NOMO-1 treated with dmso at 0.1 percent for 144 hours (cell line): ENCODE data around the gene SLC36A3.
"Not testable (repeated sequence)": the region's sequence is repeated elsewhere in the genome, so short reads cannot be mapped to it uniquely, and the experiment has no call there.

Experiments used
- DNase-seq: peaks from one replicate; lab custom pipeline; 2025; ENCODE audit not compliant: unreplicated experiment; lab: John Stamatoyannopoulos, UW

SLC36A3 gene

DNA sequence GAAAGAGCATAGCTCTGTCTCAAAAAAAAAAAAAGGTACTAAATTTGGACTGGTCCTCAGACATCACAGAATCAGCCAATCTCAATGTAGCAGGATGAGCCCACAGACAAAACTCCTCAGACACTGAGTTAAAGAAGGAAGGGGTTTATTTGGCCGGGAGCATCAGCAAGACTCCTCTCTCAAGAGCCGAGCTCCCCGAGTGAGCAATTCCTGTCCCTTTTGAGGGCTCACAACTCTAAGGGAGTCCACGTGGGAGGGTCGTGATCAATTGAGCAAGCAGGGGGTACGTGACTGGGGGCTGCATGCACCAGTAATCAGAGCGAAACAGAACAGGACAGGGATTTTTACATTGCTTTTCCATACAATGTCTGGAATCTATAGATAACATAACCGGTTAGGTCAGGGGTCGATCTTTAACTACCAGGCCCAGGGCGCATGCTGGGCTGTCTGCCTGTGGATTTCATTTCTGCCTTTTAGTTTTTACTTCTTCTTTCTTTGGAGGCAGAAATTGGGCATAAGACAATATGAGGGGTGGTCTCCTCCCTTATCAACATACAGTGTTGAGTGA is 63.2 kb downstream of the SLC36A3 start:
- DNase-seq = not testable (repeated sequence)

DNA sequence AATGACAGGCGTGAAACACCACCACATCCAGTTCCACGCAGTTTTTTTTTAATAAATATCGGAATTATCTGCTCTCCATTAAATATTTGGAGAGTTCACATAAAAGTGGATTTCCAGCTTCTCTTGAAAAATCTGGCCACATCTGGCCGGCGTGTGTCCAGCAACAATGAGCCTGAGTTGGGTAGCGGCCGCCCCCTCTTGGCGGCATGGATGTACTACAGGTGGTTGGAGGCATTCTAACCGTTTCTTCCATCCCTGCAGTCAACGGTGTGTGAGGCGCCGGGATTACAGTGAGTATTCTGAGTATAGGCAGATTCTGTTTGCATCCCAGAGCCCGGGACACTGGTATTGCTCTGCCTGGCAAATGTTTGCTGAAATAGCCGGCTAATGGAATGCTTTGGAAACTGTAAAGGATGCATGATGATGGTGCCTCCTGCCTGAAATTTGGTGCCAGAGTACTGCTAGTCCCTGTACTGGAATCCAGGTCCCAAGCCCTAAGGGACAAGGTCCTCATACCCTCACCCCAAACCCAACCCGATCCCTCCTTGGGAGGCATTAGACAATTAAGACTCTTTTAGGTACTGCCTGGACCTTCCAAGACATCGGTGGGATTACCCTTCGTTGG is 64.2 kb downstream of the SLC36A3 start:
- DNase-seq = peak; percentile 14

DNA sequence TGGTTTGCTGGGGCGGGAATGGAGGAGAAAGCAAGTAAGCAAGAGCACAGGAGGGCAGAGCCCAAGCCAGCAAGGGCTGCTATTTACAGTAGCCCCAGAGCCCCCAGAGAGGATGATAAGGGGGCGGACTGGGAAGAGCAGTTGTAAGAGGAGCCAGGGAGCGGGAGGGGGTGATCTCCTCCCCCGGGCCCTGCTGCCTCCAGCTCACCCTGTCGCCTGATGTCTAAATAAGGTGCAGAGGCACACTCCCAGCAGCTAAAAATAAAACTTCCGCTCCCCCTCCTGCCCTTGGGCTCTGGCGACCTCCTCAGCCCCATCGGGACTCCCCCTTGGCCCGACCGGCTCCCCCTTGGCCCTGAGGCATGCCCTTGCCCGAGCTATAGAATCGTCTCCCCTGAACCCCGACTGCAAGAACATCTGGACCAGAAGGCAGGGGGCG is 65.2 kb downstream of the SLC36A3 start:
- DNase-seq = no peak

DNA sequence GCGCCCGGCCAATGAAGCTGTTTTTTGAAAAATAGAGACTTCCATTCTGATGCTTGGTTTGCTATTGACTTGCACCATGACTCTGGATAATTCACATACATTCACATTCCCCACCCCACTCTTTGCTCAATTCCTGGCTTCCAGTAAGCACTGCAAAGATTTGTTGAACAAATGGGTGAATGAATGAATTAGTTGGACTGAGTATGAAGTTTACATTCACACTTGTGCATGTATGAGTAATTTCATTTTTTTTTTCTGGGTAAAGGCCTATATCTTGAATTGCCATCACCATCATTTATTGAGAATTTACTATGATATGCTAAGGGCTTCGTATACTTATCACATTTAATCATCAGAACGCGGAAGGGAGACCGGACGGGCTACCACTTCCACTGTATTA is 65.9 kb downstream of the SLC36A3 start:
- no peak for DNase-seq

DNA sequence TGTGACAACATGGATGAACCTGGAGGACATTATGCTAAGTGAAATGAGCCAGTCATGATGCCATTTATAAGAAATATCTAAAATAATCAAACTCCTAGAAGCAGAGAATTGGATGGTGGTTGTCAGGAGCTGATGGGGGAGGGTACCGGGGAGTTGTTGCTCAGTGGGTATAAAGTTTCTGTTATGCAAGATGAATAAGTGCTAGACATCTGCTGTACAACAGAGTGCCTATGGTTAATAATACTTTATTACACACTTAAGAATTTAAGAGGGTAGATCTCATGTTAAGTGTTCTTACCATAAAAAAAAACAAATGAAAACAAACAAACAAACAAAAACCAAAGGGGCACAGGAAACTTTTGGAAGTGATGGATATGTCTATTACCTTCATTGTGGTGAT is 66.7 kb downstream of the SLC36A3 start:
- DNase-seq = no peak

DNA sequence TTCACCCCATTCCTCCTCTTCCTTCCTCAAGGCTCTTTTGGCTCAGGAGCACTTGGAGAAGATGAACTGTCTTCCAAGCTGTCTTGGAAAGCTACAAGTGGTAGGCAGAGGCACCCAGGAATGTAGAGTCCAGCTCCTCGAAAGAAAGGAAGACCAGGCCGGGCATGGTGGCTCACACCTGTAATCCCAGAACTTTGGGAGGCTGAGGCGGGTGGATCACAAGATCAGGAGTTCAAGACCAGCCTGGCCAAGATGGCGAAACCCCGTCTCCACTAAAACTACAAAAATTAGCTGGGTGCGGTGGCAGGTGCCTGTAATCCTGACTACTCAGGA is 68.4 kb downstream of the SLC36A3 start:
- not testable (repeated sequence) for DNase-seq

DNA sequence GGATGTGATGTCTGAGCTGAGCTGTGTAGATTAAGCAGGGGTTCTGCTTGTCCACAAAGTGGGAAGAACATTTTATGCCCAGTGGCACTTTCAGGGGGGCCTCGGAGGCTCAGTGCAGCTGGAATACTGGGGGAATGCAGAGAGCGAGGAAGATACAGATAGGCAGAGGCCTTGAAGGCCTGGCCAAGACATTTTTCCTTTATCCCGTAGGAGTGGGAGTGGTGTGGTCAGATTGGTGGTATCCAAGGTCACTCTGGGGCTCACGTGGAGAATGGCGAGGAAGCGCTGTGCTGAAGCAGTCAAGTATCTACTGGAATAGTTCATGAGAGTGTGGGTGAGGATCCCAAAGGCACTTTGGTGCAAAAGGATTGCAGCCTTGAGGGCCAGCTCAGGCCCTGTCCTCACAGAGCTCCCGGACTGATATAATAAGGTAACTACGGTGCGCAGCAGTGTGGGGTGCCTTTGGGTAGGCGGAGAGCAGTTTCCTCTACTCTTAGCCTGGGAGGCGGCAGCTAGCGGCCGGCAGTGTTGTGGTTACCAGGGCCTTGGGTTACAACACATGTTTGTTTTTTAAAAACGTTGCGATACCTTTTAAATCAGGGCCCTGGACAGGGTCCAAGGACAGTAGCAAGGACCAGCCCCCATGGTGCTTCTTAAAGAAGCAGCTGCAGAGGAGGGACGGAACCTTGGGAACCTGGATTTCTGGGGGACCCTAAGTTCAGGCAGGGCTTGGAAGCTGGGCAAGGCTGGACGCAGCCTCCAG is 68.9 kb downstream of the SLC36A3 start:
- peak; percentile 43 for DNase-seq

DNA sequence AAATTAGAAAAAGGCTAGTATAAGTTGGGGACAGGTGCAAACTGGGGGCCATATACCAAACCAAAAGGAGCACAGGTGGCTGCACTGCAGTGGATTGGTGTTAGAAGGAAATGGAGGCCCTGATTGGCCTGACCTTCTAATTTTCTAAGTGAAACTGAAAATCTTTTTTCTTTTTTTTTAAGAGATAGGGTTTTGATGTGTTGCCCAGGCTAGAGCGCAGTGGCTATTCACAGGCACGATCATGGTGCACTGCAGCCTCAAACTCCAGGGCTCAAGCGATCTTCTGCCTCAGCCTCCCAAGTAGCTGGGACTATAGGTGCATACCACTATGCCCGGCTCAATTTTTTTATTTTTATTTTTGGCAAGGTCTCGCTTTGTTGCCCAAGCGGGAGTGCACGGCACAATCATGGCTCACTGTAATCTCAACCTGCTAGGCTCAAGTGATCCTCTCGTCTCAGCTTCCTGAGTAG is 69.9 kb downstream of the SLC36A3 start:
- DNase-seq = no peak

DNA sequence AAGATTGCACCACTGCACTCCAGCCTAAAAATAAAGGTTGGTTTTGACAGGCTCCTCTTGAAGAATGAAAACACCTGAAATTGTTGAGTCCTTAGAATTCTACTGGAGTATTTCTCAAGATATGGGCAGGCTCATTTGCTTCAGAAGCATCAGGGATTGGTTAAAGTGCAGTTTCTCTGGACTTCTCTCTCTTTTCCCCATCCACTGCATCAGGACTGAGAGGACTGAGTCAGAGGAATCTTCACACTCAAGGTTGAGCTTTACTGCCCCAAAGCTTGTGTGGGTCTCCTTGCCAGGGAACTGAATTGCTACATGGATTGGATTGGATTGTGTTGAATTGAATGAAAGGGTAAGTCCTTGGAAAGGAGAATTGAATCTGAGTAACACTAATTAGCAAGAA is 72.2 kb downstream of the SLC36A3 start:
- no peak for DNase-seq

DNA sequence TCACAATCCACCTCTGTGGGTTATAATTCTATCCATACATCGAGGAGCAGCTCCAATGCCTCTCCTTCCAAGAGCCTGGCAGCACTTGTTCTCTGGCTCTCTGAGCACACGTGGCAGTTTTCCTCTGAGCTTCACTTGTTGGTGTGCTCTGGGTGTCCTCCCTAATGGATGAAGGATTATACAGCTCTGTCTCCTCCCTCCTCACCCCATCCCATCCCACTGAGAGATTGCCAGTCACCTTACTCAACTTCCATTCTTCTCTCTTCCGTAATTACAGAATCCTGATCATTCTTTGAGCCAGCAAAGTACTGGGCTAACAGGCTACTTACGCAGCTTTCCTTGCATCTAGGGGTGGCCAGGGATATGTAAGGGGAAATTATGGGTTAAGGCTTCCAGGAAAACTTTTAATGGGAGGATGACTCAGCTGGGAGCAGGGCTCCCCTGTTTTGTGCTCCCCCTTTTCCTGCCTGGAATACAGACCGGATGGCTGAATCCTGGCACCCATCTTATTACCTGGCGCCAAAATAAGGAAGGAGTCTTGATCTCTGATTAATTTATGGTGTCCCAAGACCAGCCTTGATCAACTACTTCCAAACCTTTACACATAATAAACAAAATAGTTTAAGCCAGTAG is 73.4 kb downstream of the SLC36A3 start:
- DNase-seq = no peak

DNA sequence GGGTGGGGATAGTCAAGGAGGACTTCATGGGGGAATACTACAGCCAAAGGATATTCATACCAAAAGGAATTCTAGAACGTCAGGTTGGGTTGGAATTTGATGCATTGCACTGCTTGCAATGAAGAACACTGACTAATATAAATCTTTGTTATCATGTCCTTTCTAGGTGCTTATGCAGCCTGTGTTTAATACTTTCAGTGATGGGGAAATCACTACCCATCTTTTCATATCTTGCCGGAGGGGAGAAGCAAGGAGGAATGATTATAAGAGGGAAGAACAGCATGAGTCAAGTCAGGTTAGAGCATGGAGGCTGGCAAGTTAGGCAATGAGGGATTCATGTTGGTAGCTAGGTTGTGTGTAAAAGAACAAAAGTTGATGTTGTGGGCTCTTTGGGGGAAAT is 74.6 kb downstream of the SLC36A3 start:
- DNase-seq = no peak

DNA sequence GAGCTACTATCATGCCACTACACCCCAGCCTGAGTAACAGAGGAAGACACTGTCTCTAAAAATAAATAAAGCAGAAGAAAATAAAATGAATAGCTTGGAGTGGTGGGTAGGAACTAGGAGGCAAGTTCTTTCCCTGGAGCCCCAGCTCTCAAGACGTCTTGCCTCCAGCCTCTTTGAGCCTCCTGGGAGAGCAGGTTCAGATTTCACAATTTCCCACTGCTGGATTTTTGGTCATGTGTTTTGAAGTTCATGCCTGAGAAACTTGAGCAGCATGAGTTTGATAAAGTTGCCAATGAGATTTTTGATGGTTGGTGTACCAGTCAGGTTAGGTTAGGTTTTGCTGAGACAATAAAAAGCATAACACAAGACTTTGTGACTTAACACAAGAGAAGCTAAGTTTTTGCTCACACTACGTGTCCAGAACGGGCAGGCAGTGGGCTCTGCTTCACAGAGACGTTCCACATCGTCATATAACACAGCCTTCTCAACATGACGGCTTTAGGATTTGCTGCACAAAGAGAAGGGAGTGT is 75.6 kb downstream of the SLC36A3 start:
- DNase-seq = no peak
